Neural crest cell (in vitro differentiated cells): Measurements from ENCODE around the gene SMIM38. TPM values are rescaled to one million over a fixed set of nuclear protein-coding genes. Genes with fewer than 3 reads are reported as not detected.
"Not testable (repeated sequence)": the region's sequence is repeated elsewhere in the genome, so short reads cannot be mapped to it uniquely, and the experiment has no call there.

ENCODE experiments used
- DNase-seq: peaks from one replicate; pipeline ENCODE4 v3.0.0; 2021; ENCODE audit warnings: low read depth, mixed read lengths, low spot score
- H3K27ac Mint-ChIP-seq: one replicate; pipeline ENCODE4 v1.8.0; 2021; ENCODE audit warnings: mild to moderate bottlenecking, mixed read lengths; ENCODE audit not compliant: unreplicated experiment
- H3K27me3 Mint-ChIP-seq: 2 replicates; pipeline ENCODE4 v1.8.0; 2021; ENCODE audit warnings: low read depth, mild to moderate bottlenecking, mixed read lengths
- H3K36me3 Mint-ChIP-seq: 2 replicates; pipeline ENCODE4 v1.8.0; 2021; ENCODE audit warnings: low read depth, mild to moderate bottlenecking, mixed read lengths
- H3K4me1 Mint-ChIP-seq: 2 replicates; pipeline ENCODE4 v1.8.0; 2021; ENCODE audit warnings: mixed read lengths
- H3K4me3 Mint-ChIP-seq: one replicate; pipeline ENCODE4 v1.8.0; 2021; ENCODE audit warnings: mild to moderate bottlenecking, mixed read lengths
- H3K9me3 Mint-ChIP-seq: 2 replicates; pipeline ENCODE4 v1.8.0; 2021; ENCODE audit warnings: mixed read lengths
- total RNA-seq: library from RNA; stranded (reverse); gene quantifications from 2 replicates; pipeline ENCODE4 v1.2.1, GENCODE V29; 2021
- TF ChIP-seq, protein P1 (sequence below): fragments of 200-600 bp; sonication (generic); conservative IDR thresholded peaks from 2 replicates; pipeline ENCODE4 v1.5.0; 2021; ENCODE audit warnings: antibody characterized with exemption, mild to moderate bottlenecking

The SMIM38 gene
- total RNA-seq, 1 donor from 2014 or later = 1.4 TPM

DNA sequence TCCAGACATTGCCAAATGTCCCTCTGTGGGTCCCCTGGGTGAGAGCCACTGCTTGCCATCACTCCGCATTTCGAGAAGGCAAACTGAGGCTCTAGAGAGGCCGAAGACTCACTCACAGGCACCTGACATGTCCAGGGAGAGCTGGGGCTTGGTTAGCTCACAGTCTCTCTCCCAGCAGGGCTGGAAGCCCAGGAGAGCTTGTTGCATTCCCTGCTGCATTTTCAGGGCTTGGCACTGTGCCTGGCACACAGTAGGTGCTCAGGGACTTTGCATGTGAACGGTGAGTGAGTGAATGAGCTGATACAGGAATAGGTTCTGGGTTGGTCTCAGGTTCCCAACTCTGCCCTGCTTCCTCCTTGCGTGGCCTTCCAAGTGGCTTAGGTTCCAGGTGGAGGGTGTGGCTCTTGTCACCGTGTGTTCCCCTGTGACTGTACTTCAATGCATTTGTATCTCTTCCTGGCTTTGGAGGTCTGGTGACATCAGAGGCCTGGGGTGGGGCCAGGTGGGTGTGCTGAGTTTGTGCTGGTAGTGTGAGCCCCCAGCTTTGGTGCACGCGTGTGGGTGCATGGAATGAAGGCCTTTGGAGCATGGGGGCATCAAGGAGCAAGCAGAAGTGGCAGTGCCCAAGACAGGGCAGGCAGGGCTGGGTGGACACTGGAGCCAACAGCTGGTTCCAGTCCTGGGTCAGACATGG, 18.4 kb upstream of the SMIM38 start:
- Mint-ChIP-seq H3K36me3 (peaks cover 7% of the 10 kb centered on the region), H3K27me3 (no peaks in the 10 kb centered on the region), H3K27ac (no peak overlapping the region), H3K9me3 (peaks cover 5% of the 10 kb centered on the region), H3K4me1 (peaks cover 25% of the 10 kb centered on the region), H3K4me3 (no peak overlapping the region)
- DNase-seq = no peak
- TF ChIP-seq, protein P1, sequence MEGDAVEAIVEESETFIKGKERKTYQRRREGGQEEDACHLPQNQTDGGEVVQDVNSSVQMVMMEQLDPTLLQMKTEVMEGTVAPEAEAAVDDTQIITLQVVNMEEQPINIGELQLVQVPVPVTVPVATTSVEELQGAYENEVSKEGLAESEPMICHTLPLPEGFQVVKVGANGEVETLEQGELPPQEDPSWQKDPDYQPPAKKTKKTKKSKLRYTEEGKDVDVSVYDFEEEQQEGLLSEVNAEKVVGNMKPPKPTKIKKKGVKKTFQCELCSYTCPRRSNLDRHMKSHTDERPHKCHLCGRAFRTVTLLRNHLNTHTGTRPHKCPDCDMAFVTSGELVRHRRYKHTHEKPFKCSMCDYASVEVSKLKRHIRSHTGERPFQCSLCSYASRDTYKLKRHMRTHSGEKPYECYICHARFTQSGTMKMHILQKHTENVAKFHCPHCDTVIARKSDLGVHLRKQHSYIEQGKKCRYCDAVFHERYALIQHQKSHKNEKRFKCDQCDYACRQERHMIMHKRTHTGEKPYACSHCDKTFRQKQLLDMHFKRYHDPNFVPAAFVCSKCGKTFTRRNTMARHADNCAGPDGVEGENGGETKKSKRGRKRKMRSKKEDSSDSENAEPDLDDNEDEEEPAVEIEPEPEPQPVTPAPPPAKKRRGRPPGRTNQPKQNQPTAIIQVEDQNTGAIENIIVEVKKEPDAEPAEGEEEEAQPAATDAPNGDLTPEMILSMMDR = no peak

DNA sequence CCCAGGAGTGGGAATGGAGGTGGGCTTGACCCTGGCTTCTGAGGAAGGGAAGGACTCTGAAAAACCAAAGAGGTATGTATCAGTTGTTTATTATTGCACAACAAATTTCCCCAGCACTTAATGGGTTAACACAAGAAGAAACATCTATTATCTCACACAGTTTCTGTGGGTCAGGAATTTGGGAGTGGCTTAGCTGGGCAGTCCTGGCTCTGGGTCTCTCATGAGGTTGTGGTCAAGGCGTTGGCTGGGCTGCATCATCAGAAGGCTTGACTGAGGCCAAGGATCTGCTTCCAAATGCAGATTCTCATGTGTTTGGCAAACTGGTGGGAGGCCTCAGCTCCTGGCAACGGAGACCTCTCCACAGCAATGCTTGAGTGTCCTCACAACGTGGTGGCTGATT, 17.5 kb upstream of the SMIM38 start:
- peaks cover 25% of the 10 kb centered on the region for H3K4me1 Mint-ChIP-seq
- TF ChIP-seq, protein P1 = no peak
- H3K36me3 Mint-ChIP-seq = peaks cover 3% of the 10 kb centered on the region
- no peak for DNase-seq
- no peaks in the 10 kb centered on the region for H3K27me3 Mint-ChIP-seq
- H3K27ac Mint-ChIP-seq = peak overlapping the region; percentile 43
- peaks cover 3% of the 10 kb centered on the region for H3K9me3 Mint-ChIP-seq
- H3K4me3 Mint-ChIP-seq = no peak overlapping the region

DNA sequence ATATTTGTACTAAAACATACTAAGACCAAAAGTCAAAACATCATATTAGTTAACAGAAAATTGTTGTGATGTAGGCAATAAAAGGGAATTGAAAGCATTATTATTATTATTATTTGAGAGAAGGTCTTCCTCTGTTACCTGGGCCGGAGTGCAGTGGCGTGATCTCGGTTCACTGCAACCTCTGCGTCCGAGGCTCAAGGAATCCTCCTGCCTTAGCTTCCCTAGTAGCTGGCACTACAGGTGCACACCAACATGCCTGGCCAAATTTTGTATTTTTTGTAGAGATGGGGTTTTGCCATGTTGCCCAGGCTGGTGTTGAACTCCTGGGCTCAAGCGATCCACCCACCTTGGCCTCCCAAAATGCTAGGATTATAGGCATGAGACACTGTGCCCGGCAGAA, 15.6 kb upstream of the SMIM38 start:
- H3K27me3 Mint-ChIP-seq, H3K36me3 Mint-ChIP-seq, H3K4me3 Mint-ChIP-seq, H3K27ac Mint-ChIP-seq, H3K9me3 Mint-ChIP-seq, DNase-seq: not testable (repeated sequence)
- H3K4me1 Mint-ChIP-seq = peaks cover 22% of the 10 kb centered on the region

DNA sequence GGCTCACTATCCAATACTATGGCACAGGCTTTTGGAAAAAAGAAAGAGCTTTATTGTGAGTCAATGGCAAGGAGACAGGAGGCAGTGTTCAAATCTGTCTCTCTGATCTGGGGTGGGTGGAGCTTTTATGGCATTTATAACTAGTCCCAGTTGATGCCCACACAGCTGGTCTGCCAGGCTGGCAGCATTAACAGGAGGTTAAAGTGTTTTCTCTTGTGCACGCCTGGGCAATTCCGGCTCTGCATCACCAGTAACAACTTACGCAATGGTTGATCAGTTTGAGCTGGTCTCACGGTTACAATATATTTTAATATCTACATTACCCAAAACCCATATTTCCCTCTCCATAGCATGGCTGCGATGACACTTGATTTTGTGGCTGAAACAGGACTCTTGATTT, 15.1 kb upstream of the SMIM38 start:
- Mint-ChIP-seq H3K4me1 (peaks cover 18% of the 10 kb centered on the region), H3K27me3 (no peaks in the 10 kb centered on the region), H3K4me3 (no peak overlapping the region), H3K27ac (no peak overlapping the region), H3K36me3 (peaks cover 6% of the 10 kb centered on the region), H3K9me3 (no peaks in the 10 kb centered on the region)
- no peak for DNase-seq
- TF ChIP-seq, protein P1 = no peak

DNA sequence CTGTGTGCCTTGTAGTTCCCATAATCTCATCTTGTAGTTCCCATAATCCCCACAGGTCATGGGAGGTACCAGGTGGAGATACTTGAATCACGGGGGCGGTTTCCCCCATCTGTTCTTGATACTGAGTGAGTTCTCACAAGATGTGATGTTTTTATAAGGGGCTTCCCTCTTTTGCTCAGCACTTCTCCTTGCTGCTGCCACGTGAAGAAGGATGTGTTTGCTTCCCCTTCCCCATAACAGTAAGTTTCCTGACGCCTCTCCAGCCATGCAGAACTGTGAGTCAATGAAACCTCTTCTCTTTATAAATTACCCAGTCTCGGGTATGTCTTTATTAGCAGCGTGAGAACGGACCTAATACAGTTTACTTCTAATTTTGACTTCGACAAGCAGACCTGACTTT, 14.0 kb upstream of the SMIM38 start:
- Mint-ChIP-seq H3K9me3 (peaks cover 3% of the 10 kb centered on the region), H3K36me3 (peaks cover 6% of the 10 kb centered on the region), H3K27ac (no peak overlapping the region), H3K4me1 (peaks cover 10% of the 10 kb centered on the region), H3K27me3 (no peaks in the 10 kb centered on the region), H3K4me3 (no peak overlapping the region)
- TF ChIP-seq, protein P1 = no peak
- DNase-seq = no peak

DNA sequence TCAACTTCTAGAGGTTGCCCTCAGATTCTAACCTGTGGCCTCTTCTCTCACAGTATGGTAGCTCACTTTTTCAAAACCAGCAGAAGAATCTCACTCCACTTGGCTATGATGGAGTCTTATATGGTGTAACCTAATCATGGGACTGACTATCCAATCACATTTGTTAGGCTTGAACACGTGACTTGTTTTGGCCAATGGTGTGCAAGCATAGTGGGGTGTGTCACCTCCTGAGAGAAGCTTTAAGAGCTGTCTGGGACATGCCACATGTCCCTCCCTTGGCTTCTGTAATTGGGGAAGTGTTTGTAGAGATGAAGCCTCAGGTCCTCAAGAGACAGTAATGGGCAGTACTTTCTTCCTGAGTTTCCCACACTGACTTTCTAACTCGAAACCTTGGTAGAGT, 12.8 kb upstream of the SMIM38 start:
- Mint-ChIP-seq H3K4me3 (no peak overlapping the region), H3K4me1 (peaks cover 10% of the 10 kb centered on the region), H3K27ac (no peak overlapping the region), H3K36me3 (peaks cover 6% of the 10 kb centered on the region), H3K27me3 (no peaks in the 10 kb centered on the region), H3K9me3 (peaks cover 3% of the 10 kb centered on the region)
- DNase-seq = no peak
- TF ChIP-seq, protein P1 = no peak
